HFFc6 (cell line): Measurements from ENCODE around the gene PDE4B. TPM values are rescaled to one million over a fixed set of nuclear protein-coding genes. Genes with fewer than 3 reads are reported as not detected.
A peak's percentile ranks its signal among the peaks of the same experiment; 100 is the strongest.

ENCODE experiments used
- DNase-seq: peaks from one replicate; pipeline ENCODE4 v3.0.0-alpha.2; 2018
- H3K27ac Mint-ChIP-seq: 2 replicates; pipeline ENCODE4 v1.8.0; 2020; ENCODE audit warnings: mild to moderate bottlenecking, mixed read lengths
- H3K27me3 Mint-ChIP-seq: 2 replicates; pipeline ENCODE4 v1.8.0; 2021; ENCODE audit warnings: mild to moderate bottlenecking, moderate library complexity, mixed read lengths; ENCODE audit not compliant: insufficient read depth
- H3K36me3 Mint-ChIP-seq: 2 replicates; pipeline ENCODE4 v1.8.0; 2021; ENCODE audit warnings: low read depth, mixed read lengths
- H3K4me1 Mint-ChIP-seq: 2 replicates; pipeline ENCODE4 v1.8.0; 2020; ENCODE audit warnings: low read depth, mixed read lengths
- H3K4me3 Mint-ChIP-seq: 2 replicates; pipeline ENCODE4 v1.8.0; 2020; ENCODE audit warnings: mild to moderate bottlenecking, moderate library complexity, mixed read lengths
- H3K9me3 Mint-ChIP-seq: 2 replicates; pipeline ENCODE4 v1.8.0; 2020; ENCODE audit warnings: mild to moderate bottlenecking, mixed read lengths
- total RNA-seq, 6 experiments: library from RNA; stranded (reverse); fragmentation: NEBNext Ultra II Directional; extraction: Animal tissue kit (Norgen Biotek cat#: 25700); gene quantifications; 2 replicates in 1 of 6; 3 replicates in 5 of 6; pipeline ENCODE4 v1.2.3, GENCODE V29; 2021
- TF ChIP-seq, protein P1 (sequence below): fragments of 200-600 bp; sonication (generic); IDR thresholded peaks from 2 replicates; pipeline ENCODE4 v1.5.0; 2021; ENCODE audit warnings: antibody characterized with exemption, mild to moderate bottlenecking

The PDE4B gene
- total RNA-seq, 6 experiments from 2014 or later = 34.9 to 57.6 (median 42.8) TPM

DNA sequence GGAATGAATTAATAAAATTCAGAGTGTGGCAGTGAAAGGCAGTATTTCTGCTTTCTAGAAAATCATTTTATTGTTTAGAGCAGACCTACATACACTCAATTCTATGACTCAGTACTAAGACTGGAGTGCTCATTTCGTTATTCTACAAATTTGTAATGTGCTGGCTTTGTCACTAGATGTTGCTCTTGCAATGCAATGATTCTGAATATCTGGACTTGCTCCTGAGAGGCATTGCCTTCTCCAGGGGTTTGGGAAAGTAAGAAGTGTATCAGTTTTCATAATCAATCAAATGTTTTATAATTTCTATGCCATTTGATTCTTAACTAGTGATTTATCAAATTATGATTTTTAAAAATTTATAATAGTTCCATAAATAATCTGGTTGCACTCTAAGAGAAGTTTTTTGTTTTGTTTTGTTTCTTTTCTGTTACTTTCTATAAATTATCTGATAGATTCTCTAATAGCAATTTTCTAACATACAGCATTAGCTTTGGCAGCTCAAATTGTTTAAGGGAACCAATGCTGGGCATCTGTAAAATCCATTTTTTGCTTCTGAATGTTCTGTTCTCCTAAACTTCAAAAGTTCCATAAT, 460.7 kb downstream of the PDE4B start:
- Mint-ChIP-seq H3K4me1 (peaks cover 67% of the 10 kb centered on the region), H3K36me3 (no peaks in the 10 kb centered on the region; the same call in 1 of the 2 replicates), H3K9me3 (no peaks in the 10 kb centered on the region), H3K27me3 (no peaks in the 10 kb centered on the region), H3K27ac (peak overlapping the region; percentile 47; the same call in 1 of the 2 replicates), H3K4me3 (no peak overlapping the region)
- DNase-seq = peak; percentile 84
- TF ChIP-seq, protein P1, sequence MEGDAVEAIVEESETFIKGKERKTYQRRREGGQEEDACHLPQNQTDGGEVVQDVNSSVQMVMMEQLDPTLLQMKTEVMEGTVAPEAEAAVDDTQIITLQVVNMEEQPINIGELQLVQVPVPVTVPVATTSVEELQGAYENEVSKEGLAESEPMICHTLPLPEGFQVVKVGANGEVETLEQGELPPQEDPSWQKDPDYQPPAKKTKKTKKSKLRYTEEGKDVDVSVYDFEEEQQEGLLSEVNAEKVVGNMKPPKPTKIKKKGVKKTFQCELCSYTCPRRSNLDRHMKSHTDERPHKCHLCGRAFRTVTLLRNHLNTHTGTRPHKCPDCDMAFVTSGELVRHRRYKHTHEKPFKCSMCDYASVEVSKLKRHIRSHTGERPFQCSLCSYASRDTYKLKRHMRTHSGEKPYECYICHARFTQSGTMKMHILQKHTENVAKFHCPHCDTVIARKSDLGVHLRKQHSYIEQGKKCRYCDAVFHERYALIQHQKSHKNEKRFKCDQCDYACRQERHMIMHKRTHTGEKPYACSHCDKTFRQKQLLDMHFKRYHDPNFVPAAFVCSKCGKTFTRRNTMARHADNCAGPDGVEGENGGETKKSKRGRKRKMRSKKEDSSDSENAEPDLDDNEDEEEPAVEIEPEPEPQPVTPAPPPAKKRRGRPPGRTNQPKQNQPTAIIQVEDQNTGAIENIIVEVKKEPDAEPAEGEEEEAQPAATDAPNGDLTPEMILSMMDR = peak; percentile 88

DNA sequence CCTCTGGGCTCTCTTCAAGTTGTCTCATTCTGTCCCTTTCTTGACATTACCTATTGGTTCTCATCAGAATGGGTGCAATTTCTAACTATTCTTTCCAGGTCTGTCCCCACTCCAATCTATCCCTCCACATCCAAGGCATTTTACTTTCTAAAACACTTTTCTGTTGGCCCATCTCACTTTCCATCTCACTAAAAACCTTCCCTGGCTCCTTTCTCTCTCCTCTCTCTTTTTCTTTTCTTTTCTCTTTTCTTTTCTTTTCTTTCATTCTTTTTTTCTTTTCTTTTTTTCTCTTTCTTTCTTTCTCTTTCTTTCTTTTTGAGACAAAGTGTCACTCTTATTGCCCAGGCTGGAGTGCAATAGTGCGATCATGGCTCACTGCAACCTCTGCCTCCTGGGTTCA, 462.1 kb downstream of the PDE4B start:
- Mint-ChIP-seq H3K9me3 (no peaks in the 10 kb centered on the region), H3K27ac (peak overlapping the region; percentile 47; the same call in 1 of the 2 replicates), H3K4me1 (peaks cover 76% of the 10 kb centered on the region), H3K36me3 (no peaks in the 10 kb centered on the region), H3K27me3 (peaks cover 1% of the 10 kb centered on the region; the same call in 1 of the 2 replicates), H3K4me3 (no peak overlapping the region)
- TF ChIP-seq, protein P1 = no peak
- no peak for DNase-seq

DNA sequence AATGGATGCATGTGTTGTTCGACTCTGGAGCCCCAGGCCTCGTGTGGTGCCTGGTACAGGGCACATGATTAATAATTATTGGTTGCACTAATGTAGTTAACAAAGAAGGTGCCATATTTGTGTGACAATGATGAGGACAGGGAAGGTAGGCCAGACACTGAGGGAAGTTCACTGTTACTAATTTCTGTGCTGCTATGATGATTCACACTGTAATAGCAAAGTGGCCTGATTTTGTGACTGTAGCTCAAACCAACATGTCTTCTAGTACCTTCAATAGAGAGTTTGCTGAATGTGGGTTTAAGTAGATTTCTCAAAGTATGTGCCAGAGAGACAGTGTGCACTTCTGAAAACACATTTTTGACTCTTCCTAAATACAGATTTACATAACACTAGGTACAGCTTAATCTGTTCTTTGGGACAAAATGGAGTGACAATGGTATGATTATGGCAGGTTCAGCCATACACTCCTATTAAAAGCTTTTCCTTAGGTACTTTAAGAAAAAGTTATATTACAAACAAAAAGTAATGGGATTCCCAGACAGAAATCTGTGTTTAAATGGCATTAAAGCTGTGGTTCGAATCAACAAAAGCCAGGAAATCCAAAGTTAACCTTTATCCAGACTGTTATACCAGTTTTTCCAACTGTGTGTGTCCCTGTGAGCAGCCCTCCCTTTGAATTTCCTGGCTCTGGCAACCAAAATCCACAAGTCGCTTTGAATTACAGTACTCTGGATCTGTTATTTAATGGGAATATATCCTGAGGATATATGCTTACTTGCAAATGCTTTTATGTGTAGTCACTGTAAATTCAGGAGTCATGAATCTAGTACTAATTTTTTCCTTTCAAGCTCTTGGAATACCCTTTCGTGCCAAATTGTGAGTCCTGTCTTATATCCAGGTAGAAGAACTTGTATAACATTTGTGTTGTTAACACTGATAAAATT, 464.2 kb downstream of the PDE4B start:
- peaks cover 1% of the 10 kb centered on the region; the same call in 1 of the 2 replicates for H3K27me3 Mint-ChIP-seq

DNA sequence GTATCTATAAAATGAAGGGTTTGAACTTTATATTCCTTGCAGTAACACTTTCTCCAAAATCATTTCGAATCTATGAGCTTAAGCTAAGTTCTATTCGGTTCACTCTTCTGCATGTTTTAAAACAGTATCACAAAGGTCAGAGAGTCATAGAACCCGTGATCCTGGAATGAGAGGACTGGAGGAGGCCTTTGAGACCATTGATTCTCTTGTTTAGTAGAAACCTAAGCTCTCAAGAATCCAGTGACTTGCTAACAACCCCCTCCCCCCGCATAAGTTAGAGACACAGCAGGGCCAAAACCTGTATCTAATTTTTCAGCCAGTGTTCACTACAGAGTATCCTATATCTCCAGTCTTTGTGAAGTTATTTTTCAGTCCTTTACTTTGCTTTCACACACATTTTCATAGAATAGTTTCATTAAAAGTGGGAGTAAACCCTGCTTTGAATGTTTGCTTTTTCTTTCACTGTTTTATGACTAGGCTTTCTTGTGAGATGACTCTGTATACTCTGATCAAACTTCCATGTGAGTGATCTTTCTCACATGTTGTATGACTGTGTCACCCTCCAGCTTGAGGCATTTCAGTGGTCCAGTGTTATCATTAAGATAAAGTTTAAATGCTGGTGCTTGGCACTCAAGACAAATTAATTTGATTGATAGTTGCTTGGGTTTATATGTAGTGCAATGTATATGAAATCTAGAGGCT, 465.9 kb downstream of the PDE4B start:
- TF ChIP-seq, protein P1 = no peak
- peak overlapping the region; percentile 85 for H3K27ac Mint-ChIP-seq
- peak; percentile 45 for DNase-seq
- peak overlapping the region; percentile 27 for H3K4me3 Mint-ChIP-seq
- H3K9me3 Mint-ChIP-seq = no peaks in the 10 kb centered on the region
- peaks cover 100% of the 10 kb centered on the region for H3K4me1 Mint-ChIP-seq
- H3K36me3 Mint-ChIP-seq = 0 out of 2 replicates have a peak, but pooled peaks cover 5% of the 10 kb centered on the region
- peaks cover 1% of the 10 kb centered on the region; the same call in 1 of the 2 replicates for H3K27me3 Mint-ChIP-seq

More for the DNA sequence above, 464.2 kb downstream of the PDE4B start:
- Mint-ChIP-seq H3K4me3 (no peak overlapping the region), H3K9me3 (no peaks in the 10 kb centered on the region), H3K27ac (peak overlapping the region; percentile 70), H3K4me1 (peaks cover 91% of the 10 kb centered on the region), H3K36me3 (0 out of 2 replicates have a peak, but pooled peaks cover 5% of the 10 kb centered on the region)
- peak; percentile 79 for DNase-seq
- TF ChIP-seq, protein P1 = no peak

DNA sequence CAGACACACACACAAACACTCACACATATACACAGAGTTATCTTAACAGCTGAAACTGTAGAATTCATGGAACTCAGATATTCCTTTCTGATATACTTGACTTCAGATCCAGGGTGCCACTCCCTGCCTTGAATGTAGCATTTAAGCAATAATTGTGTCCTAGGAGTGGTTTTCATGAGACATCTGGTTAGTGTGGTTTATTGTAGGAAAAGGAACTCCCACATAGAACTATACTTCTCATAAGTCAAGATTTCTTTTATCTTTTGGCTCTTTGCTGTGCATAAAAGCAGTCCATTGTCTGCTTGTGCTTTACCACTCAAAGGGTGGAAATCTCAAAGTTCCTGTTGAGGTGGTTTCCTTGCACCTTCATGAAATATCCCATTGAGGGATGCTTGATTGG, 468.7 kb downstream of the PDE4B start:
- H3K4me1 Mint-ChIP-seq = peaks cover 100% of the 10 kb centered on the region
- no peaks in the 10 kb centered on the region for H3K9me3 Mint-ChIP-seq
- 0 out of 2 replicates have a peak, but pooled peaks cover 5% of the 10 kb centered on the region for H3K36me3 Mint-ChIP-seq
- peaks cover 1% of the 10 kb centered on the region; the same call in 1 of the 2 replicates for H3K27me3 Mint-ChIP-seq
- peak overlapping the region; percentile 87 for H3K27ac Mint-ChIP-seq
- H3K4me3 Mint-ChIP-seq = peak overlapping the region; percentile 38; the same call in 1 of the 2 replicates
- no peak for DNase-seq
- TF ChIP-seq, protein P1 = no peak
